Astrocyte (in vitro differentiated cells and primary cell): ENCODE measurements around the gene MT1HL1.

Source experiments
- EZH2 ChIP-seq: IDR thresholded peaks from 2 replicates; pipeline ENCODE4 v1.6.1; 2012; ENCODE audit warnings: mild to moderate bottlenecking, low read length, inconsistent platforms; ENCODE audit not compliant: insufficient read depth
- TF ChIP-seq, protein P1 (sequence below): IDR thresholded peaks from 2 replicates; pipeline ENCODE4 v1.5.1; 2011; ENCODE audit warnings: low read depth, mild to moderate bottlenecking, inconsistent platforms, low read length, moderate library complexity; ENCODE audit not compliant: insufficient read depth

DNA sequence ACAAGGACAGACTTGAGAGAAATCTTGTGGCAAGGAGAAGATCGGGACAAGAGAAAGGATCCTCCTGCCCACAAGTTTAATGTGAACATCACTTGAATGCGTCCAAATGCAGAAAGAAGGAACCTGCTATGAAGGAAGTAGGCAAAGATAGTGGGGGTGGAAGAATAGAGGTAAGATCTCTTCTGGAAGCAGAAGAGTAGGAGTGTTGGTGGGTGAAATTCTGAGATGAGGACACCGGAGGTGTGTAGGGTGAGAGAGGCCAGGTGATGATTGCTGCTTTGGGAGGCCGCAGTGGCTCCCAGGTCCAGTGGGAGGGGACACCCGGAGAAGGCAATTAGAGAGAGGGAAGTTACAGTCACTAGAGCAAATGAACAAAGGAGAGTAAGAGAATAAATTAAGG, 44.6 kb upstream of the MT1HL1 start:
- TF ChIP-seq, protein P1, sequence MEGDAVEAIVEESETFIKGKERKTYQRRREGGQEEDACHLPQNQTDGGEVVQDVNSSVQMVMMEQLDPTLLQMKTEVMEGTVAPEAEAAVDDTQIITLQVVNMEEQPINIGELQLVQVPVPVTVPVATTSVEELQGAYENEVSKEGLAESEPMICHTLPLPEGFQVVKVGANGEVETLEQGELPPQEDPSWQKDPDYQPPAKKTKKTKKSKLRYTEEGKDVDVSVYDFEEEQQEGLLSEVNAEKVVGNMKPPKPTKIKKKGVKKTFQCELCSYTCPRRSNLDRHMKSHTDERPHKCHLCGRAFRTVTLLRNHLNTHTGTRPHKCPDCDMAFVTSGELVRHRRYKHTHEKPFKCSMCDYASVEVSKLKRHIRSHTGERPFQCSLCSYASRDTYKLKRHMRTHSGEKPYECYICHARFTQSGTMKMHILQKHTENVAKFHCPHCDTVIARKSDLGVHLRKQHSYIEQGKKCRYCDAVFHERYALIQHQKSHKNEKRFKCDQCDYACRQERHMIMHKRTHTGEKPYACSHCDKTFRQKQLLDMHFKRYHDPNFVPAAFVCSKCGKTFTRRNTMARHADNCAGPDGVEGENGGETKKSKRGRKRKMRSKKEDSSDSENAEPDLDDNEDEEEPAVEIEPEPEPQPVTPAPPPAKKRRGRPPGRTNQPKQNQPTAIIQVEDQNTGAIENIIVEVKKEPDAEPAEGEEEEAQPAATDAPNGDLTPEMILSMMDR: no peak
- TF ChIP-seq EZH2: no peak
